HFF-Myc (cell line): ENCODE results near the gene RIN3.
"Not testable (repeated sequence)": the region's sequence is repeated elsewhere in the genome, so short reads cannot be mapped to it uniquely, and the experiment has no call there.

ENCODE experiments used
- DNase-seq: peaks from one replicate; pipeline ENCODE4 v3.0.0-alpha.2; 2011; ENCODE audit warnings: low read depth; ENCODE audit errors: extremely low read depth
- H3K4me3 ChIP-seq: replicated peaks from 2 replicates; pipeline ENCODE4 v1.5.1; 2011; ENCODE audit warnings: low read depth, mild to moderate bottlenecking, control low read depth, low read length
- TF ChIP-seq, protein P1 (sequence below): IDR thresholded peaks from 2 replicates; pipeline ENCODE4 v1.5.1; 2012; ENCODE audit warnings: mild to moderate bottlenecking, low read depth, low read length, control low read depth; ENCODE audit errors: missing control alignments

RIN3 gene

DNA sequence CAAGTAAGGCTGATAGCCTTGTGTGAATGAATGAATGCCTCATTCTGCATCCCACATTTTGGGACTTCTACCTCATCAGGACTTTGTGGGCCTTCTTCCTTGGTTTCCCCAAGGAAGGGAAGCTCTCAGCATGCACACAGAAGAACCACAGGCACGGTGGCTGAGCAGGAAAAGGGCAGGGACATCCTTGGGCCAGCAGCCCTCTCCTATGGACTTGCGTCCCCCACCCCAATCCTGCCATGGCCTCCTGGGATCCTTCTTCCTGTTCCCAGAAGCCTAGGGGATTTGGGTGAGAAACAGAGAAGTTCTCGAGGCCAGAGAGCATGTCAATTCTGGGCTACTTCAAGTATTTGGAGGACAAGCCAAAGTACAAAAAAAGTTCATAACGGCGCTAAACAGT, 165.2 kb downstream of the RIN3 start:
- DNase-seq = no peak
- TF ChIP-seq, protein P1, sequence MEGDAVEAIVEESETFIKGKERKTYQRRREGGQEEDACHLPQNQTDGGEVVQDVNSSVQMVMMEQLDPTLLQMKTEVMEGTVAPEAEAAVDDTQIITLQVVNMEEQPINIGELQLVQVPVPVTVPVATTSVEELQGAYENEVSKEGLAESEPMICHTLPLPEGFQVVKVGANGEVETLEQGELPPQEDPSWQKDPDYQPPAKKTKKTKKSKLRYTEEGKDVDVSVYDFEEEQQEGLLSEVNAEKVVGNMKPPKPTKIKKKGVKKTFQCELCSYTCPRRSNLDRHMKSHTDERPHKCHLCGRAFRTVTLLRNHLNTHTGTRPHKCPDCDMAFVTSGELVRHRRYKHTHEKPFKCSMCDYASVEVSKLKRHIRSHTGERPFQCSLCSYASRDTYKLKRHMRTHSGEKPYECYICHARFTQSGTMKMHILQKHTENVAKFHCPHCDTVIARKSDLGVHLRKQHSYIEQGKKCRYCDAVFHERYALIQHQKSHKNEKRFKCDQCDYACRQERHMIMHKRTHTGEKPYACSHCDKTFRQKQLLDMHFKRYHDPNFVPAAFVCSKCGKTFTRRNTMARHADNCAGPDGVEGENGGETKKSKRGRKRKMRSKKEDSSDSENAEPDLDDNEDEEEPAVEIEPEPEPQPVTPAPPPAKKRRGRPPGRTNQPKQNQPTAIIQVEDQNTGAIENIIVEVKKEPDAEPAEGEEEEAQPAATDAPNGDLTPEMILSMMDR = no peak
- no peak overlapping the region for H3K4me3 ChIP-seq

DNA sequence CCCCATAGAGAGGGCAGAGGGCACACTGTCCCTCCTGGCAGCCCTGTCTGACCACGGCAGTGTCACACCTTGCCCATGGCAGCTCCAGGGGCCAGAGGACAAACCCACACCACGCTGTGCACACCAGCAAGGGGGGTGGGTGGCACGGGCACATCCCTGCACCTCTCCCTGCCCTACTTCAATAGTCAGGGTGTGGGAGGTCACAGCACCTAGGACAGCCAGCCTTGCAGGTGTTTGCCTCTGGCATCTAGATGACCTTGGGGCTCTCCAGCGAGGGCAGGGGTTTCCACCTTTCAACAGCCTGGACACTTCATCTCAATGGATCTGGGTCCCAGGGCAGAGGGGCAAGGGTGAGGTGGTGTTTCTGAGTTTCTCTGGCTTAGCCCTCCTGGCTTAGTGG, 165.7 kb downstream of the RIN3 start:
- TF ChIP-seq, protein P1 = no peak
- H3K4me3 ChIP-seq = no peak overlapping the region
- DNase-seq = no peak

DNA sequence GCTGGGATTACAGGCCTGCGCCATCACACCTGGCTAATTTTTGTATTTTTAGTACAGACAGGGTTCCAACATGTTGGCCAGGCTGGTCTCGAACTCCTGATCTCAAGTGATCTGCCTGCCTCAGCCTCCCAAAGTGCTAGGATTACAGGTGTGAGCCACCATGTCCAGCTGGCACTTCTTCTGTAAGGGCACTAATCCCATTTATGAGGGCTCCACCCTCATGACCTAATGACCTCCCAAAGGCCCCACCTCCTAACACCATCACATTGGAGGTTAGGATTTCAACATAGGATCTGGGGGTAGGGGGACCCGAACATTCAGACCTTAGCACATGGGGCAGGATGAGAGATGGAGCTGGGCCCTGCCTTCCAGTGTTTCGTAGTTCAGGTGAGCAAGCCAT, 166.7 kb downstream of the RIN3 start:
- not testable (repeated sequence) for DNase-seq, H3K4me3 ChIP-seq

DNA sequence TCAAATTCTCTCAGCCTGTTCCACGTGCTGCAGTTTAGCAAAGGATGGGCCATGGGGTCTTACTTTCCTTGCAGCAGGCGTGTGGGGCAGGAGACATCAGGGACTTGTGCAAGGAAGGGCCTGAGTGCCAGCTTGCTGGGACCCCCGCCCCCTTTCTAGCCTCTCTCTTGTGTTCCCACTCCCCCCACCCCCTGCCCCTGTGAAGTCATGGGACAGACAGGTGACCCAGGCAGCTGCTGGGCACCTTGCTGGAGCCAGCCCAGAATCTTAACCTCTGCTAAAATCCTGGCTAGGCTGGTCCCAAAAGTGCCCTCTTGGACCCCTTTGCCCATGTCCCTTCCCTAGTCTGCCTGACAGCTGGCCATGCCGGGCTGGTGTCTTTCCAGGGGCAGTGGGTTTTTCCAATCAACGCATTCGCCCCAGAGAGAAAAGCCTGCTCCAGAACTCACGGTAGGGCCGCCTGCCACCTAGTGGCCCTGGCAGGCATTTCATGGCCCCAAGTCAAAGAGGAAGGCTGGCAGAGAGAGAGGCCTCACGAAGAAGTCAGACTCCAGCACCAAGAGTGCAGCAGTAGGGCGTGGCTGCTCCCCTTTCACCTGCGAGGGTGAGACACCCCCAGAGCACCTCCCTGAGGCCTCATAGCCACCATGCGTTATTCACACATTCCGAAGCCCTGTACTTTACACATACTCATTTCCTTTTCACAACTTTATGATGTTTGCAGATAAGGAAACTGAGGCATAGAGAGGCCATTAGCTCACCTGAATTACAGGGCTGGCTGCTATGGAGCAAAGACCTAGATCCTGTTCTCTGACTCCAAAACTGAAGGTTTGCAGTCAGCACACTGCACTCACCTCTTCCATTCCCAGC, 167.4 kb downstream of the RIN3 start:
- DNase-seq = peak; percentile 54
- H3K4me3 ChIP-seq = no peak overlapping the region
- TF ChIP-seq, protein P1 = peak; percentile 97

DNA sequence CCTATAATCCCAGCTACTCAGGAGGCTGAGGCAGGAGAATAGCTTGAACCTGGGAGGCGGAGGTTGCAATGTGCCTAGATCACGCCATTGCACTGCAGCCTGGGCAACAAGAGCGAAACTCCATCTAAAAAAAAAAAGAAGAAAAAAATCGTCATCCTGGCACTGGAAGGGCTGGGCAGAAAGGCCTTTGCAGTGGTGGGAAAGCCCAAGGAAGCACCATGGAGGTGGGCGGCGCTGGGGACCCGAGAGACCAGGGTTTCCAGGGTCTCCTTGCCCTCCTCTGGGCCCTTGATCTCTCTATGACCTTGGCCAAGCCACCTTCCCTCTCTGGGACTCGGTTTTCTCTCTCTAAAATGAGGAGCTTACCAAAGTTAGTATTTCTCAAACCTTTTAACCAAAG, 169.5 kb downstream of the RIN3 start:
- DNase-seq = no peak
- TF ChIP-seq, protein P1 = no peak
- no peak overlapping the region for H3K4me3 ChIP-seq

DNA sequence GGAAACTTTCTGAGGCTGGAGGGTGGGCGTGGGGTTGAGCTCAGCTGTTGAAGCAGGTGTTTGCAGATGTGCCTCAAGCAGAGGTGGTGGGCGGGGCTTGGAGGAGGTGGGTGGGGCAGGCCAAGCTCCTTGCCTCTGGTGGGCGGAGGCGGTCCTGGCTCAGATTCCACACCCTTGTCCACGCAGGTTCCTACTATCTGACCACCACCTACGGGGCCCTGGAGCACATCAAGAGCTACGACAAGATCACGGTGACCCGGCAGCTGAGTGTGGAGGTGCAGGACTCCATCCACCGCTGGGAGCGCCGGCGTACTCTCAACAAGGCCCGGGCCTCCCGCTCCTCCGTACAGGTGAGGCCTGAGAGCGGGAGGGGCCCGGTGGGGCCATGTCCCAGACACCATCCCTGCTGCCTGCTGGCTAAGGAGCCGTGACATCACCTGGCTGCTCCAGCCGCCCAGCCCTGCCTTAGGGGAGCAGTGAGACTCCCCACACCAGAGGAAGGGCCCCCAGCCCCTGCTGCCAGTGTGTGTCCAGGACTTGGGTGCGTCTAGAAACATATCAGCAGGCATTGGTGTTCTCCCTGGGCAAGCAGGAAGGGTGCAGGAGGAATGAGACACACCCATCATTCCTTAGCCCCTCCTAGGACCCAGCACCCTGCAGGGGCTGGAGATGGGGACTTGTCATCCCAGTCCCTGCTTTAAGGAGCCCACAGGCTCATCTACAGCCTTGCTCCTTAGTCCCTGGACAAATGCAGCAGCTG, 171.4 kb downstream of the RIN3 start:
- DNase-seq = no peak
- TF ChIP-seq, protein P1 = no peak
- no peak overlapping the region for H3K4me3 ChIP-seq

DNA sequence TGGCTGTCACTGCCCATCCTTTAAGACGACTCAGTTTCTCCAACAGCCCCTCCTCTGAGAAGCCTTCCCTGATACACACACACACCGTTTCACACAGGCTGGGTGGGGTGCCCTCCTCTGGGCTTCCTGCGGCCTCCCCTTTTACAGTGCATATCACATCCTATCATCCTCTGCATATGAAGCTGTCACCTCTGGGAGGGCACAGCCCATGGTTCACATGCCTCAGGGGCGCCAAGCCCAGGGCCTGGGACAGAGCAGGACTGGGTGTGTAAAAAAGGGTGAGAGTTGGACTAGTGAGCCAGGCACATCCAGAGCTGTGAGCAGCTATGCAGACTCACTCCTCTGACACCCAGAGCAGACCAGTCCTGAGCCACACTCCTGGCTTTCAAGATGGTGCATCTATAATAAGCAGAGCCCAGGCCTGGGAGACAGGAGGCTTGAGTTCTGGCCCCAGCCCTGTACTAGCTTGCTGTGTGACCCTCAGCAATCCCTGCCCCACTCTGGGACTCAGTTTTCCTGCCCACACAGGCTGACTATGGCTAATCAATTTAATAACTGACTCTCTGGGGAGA, 172.3 kb downstream of the RIN3 start:
- TF ChIP-seq, protein P1 = no peak
- no peak overlapping the region for H3K4me3 ChIP-seq
- DNase-seq = no peak
